Mucosa of gallbladder (tissue), 1 donor: ENCODE results near the gene ULBP1. TPM values are rescaled to one million over a fixed set of nuclear protein-coding genes. Genes with fewer than 3 reads are reported as not detected.
A peak's percentile ranks its signal among the peaks of the same experiment; 100 is the strongest.
"Not testable (repeated sequence)": the region's sequence is repeated elsewhere in the genome, so short reads cannot be mapped to it uniquely, and the experiment has no call there.

Source experiments
- DNase-seq: peaks from one replicate; pipeline ENCODE4 v3.0.0-alpha.2; 2020; ENCODE audit warnings: low spot score
- total RNA-seq: library from RNA; stranded (reverse); gene quantifications from one replicate; pipeline ENCODE4 v1.2.1, GENCODE V29; 2021
- donor health status: DM: no; HTN: no; CAD: no.

The ULBP1 gene
- total RNA-seq, 1 donor from 2014 or later: 0.09 TPM

GRCh38 chr6:149933461-149933860 is 30.3 kb upstream of the ULBP1 start:
- DNase-seq: no peak

GRCh38 chr6:149934249-149935156 is 29.2 kb upstream of the ULBP1 start:
- DNase-seq: peak; percentile 74

GRCh38 chr6:149935246-149935645 is 28.5 kb upstream of the ULBP1 start:
- DNase-seq: no peak

GRCh38 chr6:149935668-149936067 is 28.1 kb upstream of the ULBP1 start:
- no peak for DNase-seq

GRCh38 chr6:149936743-149937142 is 27.0 kb upstream of the ULBP1 start:
- DNase-seq: no peak

- DNase-seq: not testable (repeated sequence)
Measured at GRCh38 chr6:149938013-149938570, 25.7 kb upstream of the ULBP1 start.

GRCh38 chr6:149938571-149939355 is 25.0 kb upstream of the ULBP1 start:
- no peak for DNase-seq

GRCh38 chr6:149939356-149939648 is 24.4 kb upstream of the ULBP1 start:
- no peak for DNase-seq

GRCh38 chr6:149939909-149940671 is 23.7 kb upstream of the ULBP1 start:
- DNase-seq: no peak

GRCh38 chr6:149940672-149940982 is 23.1 kb upstream of the ULBP1 start:
- DNase-seq: no peak

- peak; percentile 79 for DNase-seq
Measured at GRCh38 chr6:149941583-149942460, 21.9 kb upstream of the ULBP1 start, which contains the start of gene ULBP2. Gene ULBP2 (plus strand): TSS chr6:149942014. CDS start chr6:149942073, 59 bp downstream.

GRCh38 chr6:149942461-149942829 is 21.3 kb upstream of the ULBP1 start:
- no peak for DNase-seq

- DNase-seq: not testable (repeated sequence)
Measured at GRCh38 chr6:149943321-149943720, 20.4 kb upstream of the ULBP1 start.

- not testable (repeated sequence) for DNase-seq
Measured at GRCh38 chr6:149945276-149945675, 18.5 kb upstream of the ULBP1 start.

GRCh38 chr6:149946631-149947030 is 17.1 kb upstream of the ULBP1 start:
- not testable (repeated sequence) for DNase-seq

GRCh38 chr6:149947533-149947932 is 16.2 kb upstream of the ULBP1 start:
- not testable (repeated sequence) for DNase-seq

GRCh38 chr6:149948011-149948410 is 15.7 kb upstream of the ULBP1 start:
- no peak for DNase-seq

- no peak for DNase-seq
Measured at GRCh38 chr6:149948616-149949015, 15.1 kb upstream of the ULBP1 start.

GRCh38 chr6:149950423-149950822 is 13.3 kb upstream of the ULBP1 start:
- no peak for DNase-seq

GRCh38 chr6:149951096-149951495 is 12.6 kb upstream of the ULBP1 start:
- no peak for DNase-seq

GRCh38 chr6:149951626-149952025 is 12.1 kb upstream of the ULBP1 start:
- DNase-seq: no peak
